ENCODE results near the gene DST. TPM values are rescaled to one million over a fixed set of nuclear protein-coding genes. Genes with fewer than 3 reads are reported as not detected.

The DST gene
- total and polyA plus RNA-seq, 7 donors, result 62.5 to 791 (median 495) TPM

- Histone ChIP-seq H3K27ac (peak overlapping the region; percentile 92 to 96 (median 94)), H3K9me3 (no peaks in the 10 kb centered on the region), H3K4me3 (peak overlapping the region; percentile 56 to 71 (median 68)), H3K4me1 (peaks cover 0 to 50% (median 37%) of the 10 kb centered on the region in 4 donors), H3K36me3 (no peaks in the 10 kb centered on the region), H3K27me3 (no peaks in the 10 kb centered on the region)
- peak in 2 of 4 experiments; percentile 24 to 29 for TF ChIP-seq CTCF (IDR thresholded peaks at IDR 0.05)
- TF ChIP-seq POLR2A (IDR thresholded peaks at IDR 0.05), result peak; percentile 84 to 91
- TF ChIP-seq POLR2AphosphoS5 (IDR thresholded peaks at IDR 0.05), result peak; percentile 89 to 99 (median 95)
- peak in 1 of 4 donors; percentile 60 for TF ChIP-seq EP300 (IDR thresholded peaks at IDR 0.05)
- intact Hi-C loops (cut with DNase I), result loop anchor here (5.0 kb wide), 1 partner anchor 35 kb away; no protein-coding TSS in a partner anchor
- WGBS, 2 donors, result 1% methylated on average over 50 of the region's 50 CpGs
- peak; percentile 99 for DNase-seq
Observed at GRCh38 chr6:56542364-56543331, 100.0 kb downstream of the DST start.

GRCh38 chr6:56541741-56542360 lies 100.8 kb downstream of the DST start:
- H3K27me3 ChIP-seq, result no peaks in the 10 kb centered on the region
- WGBS, 2 donors, result 1 to 14% methylated on average over 3 of the region's 3 CpGs
- no peaks in the 10 kb centered on the region for H3K9me3 ChIP-seq
- peak overlapping the region; percentile 92 to 96 (median 94) for H3K27ac ChIP-seq
- H3K4me3 ChIP-seq, result peak overlapping the region; percentile 56 to 71 (median 68)
- intact Hi-C loops (cut with DNase I), result loop anchor here (2.0 to 5.0 kb wide), 2 partner anchors 15 to 35 kb away; no protein-coding TSS in a partner anchor
- DNase-seq, result no peak
- TF ChIP-seq EP300 (IDR thresholded peaks at IDR 0.05) (no peak), CTCF (IDR thresholded peaks at IDR 0.05) (no peak), POLR2A (IDR thresholded peaks at IDR 0.05) (no peak), POLR2AphosphoS5 (IDR thresholded peaks at IDR 0.05) (no peak)
- H3K4me1 ChIP-seq, result peaks cover 0 to 50% (median 37%) of the 10 kb centered on the region in 4 donors
- peaks cover 0 to 3% (median 0%) of the 10 kb centered on the region in 4 donors for H3K36me3 ChIP-seq

GRCh38 chr6:56541030-56541600 lies 101.6 kb downstream of the DST start:
- intact Hi-C loops (cut with DNase I), result loop anchor here (2.0 to 5.0 kb wide), 2 partner anchors 14 to 34 kb away; no protein-coding TSS in a partner anchor

More at GRCh38 chr6:56541030-56541600, 101.6 kb downstream of the DST start:
- peaks cover 0 to 51% (median 39%) of the 10 kb centered on the region in 4 donors for H3K4me1 ChIP-seq
- peak overlapping the region; percentile 92 to 96 (median 94) for H3K27ac ChIP-seq
- TF ChIP-seq POLR2AphosphoS5 (IDR thresholded peaks at IDR 0.05) (peak in 3 of 4 donors; percentile 35 to 51 (median 50)), CTCF (IDR thresholded peaks at IDR 0.05) (no peak)
- H3K27me3 ChIP-seq, result no peaks in the 10 kb centered on the region
- DNase-seq, result no peak
- WGBS, 2 donors, result 11 to 44% methylated on average over 11 of the region's 11 CpGs
- no peaks in the 10 kb centered on the region for H3K9me3 ChIP-seq
- H3K36me3 ChIP-seq, result peaks cover 0 to 10% (median 3%) of the 10 kb centered on the region in 4 donors
- H3K4me3 ChIP-seq, result peak overlapping the region; percentile 56 to 71 (median 68)
